BE2C (cell line): ENCODE results near the gene C2orf92.

Experiments used
- DNase-seq: peaks from one replicate; pipeline ENCODE4 v3.0.0-alpha.2; 2020
- H3K27me3 ChIP-seq: fragments of 250-450 bp; sonication (Bioruptor Pico); 2 replicates; pipeline ENCODE4 v1.5.1; 2020; ENCODE audit warnings: mild to moderate bottlenecking
- H3K36me3 ChIP-seq: fragments of 250-450 bp; sonication (Bioruptor Pico); 2 replicates; pipeline ENCODE4 v1.5.1; 2020; ENCODE audit warnings: mild to moderate bottlenecking
- H3K4me1 ChIP-seq: fragments of 250-450 bp; sonication (Bioruptor Pico); 2 replicates; pipeline ENCODE4 v1.5.1; 2020
- H3K4me3 ChIP-seq: 2 replicates; pipeline ENCODE4 v1.5.1; 2011; ENCODE audit warnings: low read depth, low read length
- H3K9me3 ChIP-seq: fragments of 250-450 bp; sonication (Bioruptor Pico); 2 replicates; pipeline ENCODE4 v1.5.1; 2020
- TF ChIP-seq, protein P1 (sequence below): IDR thresholded peaks from 2 replicates; pipeline ENCODE4 v1.5.1; 2012; ENCODE audit warnings: mild to moderate bottlenecking, low read depth, low read length

C2orf92 gene

GRCh38 chr2:97704989-97705388, 35.5 kb downstream of the C2orf92 start:
- DNase-seq = no peak
- TF ChIP-seq, protein P1, sequence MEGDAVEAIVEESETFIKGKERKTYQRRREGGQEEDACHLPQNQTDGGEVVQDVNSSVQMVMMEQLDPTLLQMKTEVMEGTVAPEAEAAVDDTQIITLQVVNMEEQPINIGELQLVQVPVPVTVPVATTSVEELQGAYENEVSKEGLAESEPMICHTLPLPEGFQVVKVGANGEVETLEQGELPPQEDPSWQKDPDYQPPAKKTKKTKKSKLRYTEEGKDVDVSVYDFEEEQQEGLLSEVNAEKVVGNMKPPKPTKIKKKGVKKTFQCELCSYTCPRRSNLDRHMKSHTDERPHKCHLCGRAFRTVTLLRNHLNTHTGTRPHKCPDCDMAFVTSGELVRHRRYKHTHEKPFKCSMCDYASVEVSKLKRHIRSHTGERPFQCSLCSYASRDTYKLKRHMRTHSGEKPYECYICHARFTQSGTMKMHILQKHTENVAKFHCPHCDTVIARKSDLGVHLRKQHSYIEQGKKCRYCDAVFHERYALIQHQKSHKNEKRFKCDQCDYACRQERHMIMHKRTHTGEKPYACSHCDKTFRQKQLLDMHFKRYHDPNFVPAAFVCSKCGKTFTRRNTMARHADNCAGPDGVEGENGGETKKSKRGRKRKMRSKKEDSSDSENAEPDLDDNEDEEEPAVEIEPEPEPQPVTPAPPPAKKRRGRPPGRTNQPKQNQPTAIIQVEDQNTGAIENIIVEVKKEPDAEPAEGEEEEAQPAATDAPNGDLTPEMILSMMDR = no peak
- Histone ChIP-seq H3K9me3 (no peaks in the 10 kb centered on the region), H3K4me1 (no peaks in the 10 kb centered on the region), H3K4me3 (no peak overlapping the region), H3K27me3 (no peaks in the 10 kb centered on the region), H3K36me3 (no peaks in the 10 kb centered on the region)

DNA sequence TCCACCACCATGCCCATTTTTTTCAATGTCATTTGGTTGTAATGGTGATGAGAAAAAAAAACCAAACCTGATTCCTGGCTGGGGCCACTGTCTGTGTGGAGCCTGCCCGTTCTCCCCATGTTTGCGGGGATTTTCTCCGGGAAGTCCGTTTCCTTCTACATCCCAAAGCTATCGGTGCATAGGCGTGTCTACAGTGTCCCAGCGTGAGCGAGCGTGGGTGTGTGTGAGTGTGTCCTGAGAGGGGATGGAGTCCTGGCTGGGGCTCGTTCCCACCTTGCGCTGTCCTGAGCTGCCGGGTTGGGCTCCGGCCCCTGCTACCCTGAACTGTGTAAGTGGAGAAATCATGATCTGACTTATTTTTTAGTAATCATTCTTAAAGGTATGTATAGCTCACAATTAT, 36.6 kb downstream of the C2orf92 start:
- H3K4me3 ChIP-seq = no peak overlapping the region
- TF ChIP-seq, protein P1 = no peak
- H3K4me1 ChIP-seq = no peaks in the 10 kb centered on the region
- no peaks in the 10 kb centered on the region for H3K9me3 ChIP-seq
- H3K27me3 ChIP-seq = no peaks in the 10 kb centered on the region
- no peaks in the 10 kb centered on the region for H3K36me3 ChIP-seq
- DNase-seq = no peak

DNA sequence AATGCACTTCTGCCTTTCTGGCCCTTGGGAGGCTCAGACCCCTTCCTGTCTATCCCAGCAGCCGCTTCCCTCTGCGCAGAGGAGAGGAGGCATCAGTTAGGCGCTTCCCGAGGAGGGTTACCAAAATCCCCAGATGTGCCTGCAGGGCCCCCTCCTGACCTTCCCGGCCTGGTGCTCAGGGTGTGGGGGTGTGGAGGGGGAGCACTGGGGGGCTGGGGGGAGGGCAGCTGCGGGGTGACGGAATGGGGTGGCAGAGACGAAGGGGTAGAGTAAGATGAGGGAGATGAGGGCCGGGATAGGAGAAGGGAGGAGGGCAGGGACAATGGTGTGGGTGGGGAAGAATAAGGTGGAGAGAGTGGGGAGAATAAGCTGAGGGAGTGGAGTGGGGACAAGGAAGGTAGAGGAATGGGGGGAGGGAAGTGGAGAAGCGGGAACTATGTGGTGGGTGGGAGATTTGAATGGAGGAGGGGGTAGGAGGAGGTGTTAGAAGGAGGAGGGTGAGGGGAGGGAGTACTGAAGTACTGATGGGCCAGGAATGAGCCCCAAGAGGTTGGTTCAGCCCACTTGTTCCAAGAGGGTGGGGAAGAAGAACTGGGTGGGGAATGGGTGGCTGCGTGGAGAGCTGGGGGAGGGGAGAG, 37.3 kb downstream of the C2orf92 start:
- TF ChIP-seq, protein P1 = no peak
- H3K9me3 ChIP-seq = no peaks in the 10 kb centered on the region
- H3K36me3 ChIP-seq = no peaks in the 10 kb centered on the region
- H3K27me3 ChIP-seq = no peaks in the 10 kb centered on the region
- no peak for DNase-seq
- H3K4me3 ChIP-seq = no peak overlapping the region
- H3K4me1 ChIP-seq = no peaks in the 10 kb centered on the region

GRCh38 chr2:97707362-97708047, 38.0 kb downstream of the C2orf92 start:
- Histone ChIP-seq H3K36me3 (no peaks in the 10 kb centered on the region), H3K4me3 (no peak overlapping the region), H3K4me1 (no peaks in the 10 kb centered on the region), H3K9me3 (no peaks in the 10 kb centered on the region), H3K27me3 (no peaks in the 10 kb centered on the region)
- DNase-seq = no peak
- TF ChIP-seq, protein P1 = no peak

- Histone ChIP-seq H3K4me1 (no peaks in the 10 kb centered on the region), H3K9me3 (no peaks in the 10 kb centered on the region), H3K27me3 (no peaks in the 10 kb centered on the region), H3K4me3 (no peak overlapping the region), H3K36me3 (no peaks in the 10 kb centered on the region)
- no peak for DNase-seq
- TF ChIP-seq, protein P1 = no peak
Measured at GRCh38 chr2:97708048-97708380, 38.5 kb downstream of the C2orf92 start.

- Histone ChIP-seq H3K36me3 (no peaks in the 10 kb centered on the region), H3K27me3 (no peaks in the 10 kb centered on the region), H3K4me3 (no peak overlapping the region), H3K4me1 (no peaks in the 10 kb centered on the region), H3K9me3 (no peaks in the 10 kb centered on the region)
- TF ChIP-seq, protein P1 = no peak
- no peak for DNase-seq
Measured at GRCh38 chr2:97708608-97709007, 39.1 kb downstream of the C2orf92 start.
